Chondrocyte (in vitro differentiated cells): ENCODE results near the gene DRC1. TPM values are rescaled to one million over a fixed set of nuclear protein-coding genes. Genes with fewer than 3 reads are reported as not detected.
A peak's percentile ranks its signal among the peaks of the same experiment; 100 is the strongest.

Experiments
- DNase-seq: peaks from one replicate; pipeline ENCODE4 v3.0.0; 2021; ENCODE audit warnings: mixed read lengths, low spot score
- H3K27ac Mint-ChIP-seq: one replicate; pipeline ENCODE4 v1.8.0; 2021; ENCODE audit warnings: mild to moderate bottlenecking, moderate library complexity, mixed read lengths; ENCODE audit not compliant: unreplicated experiment
- H3K27me3 Mint-ChIP-seq: 2 replicates; pipeline ENCODE4 v1.8.0; 2021; ENCODE audit warnings: low read depth, mixed read lengths
- H3K36me3 Mint-ChIP-seq: 2 replicates; pipeline ENCODE4 v1.8.0; 2021; ENCODE audit warnings: low read depth, mixed read lengths
- H3K4me1 Mint-ChIP-seq: 2 replicates; pipeline ENCODE4 v1.8.0; 2021; ENCODE audit warnings: low read depth, mild to moderate bottlenecking, mixed read lengths
- H3K4me3 Mint-ChIP-seq: one replicate; pipeline ENCODE4 v1.8.0; 2021; ENCODE audit warnings: mild to moderate bottlenecking, moderate library complexity, mixed read lengths; ENCODE audit not compliant: unreplicated experiment
- H3K9me3 Mint-ChIP-seq: 2 replicates; pipeline ENCODE4 v1.8.0; 2021; ENCODE audit warnings: low read depth, mixed read lengths
- CTCF ChIP-seq: fragments of 200-600 bp; sonication (generic); IDR thresholded peaks from 2 replicates; pipeline ENCODE4 v1.5.0; 2021; ENCODE audit warnings: antibody characterized with exemption, mild to moderate bottlenecking, moderate library complexity
- total RNA-seq: library from RNA; stranded (reverse); gene quantifications from 3 replicates; pipeline ENCODE4 v1.2.1, GENCODE V29; 2021

Gene DRC1
- total RNA-seq, 1 donor from 2014 or later = 0.17 TPM

GRCh38 chr2:26481706-26482105 lies 80.0 kb downstream of the DRC1 start:
- Mint-ChIP-seq H3K27me3 (peaks cover 10% of the 10 kb centered on the region), H3K9me3 (no peaks in the 10 kb centered on the region), H3K27ac (no peak overlapping the region), H3K4me1 (peaks cover 8% of the 10 kb centered on the region), H3K4me3 (no peak overlapping the region), H3K36me3 (no peaks in the 10 kb centered on the region)
- DNase-seq = no peak
- TF ChIP-seq CTCF = no peak

- DNase-seq = peak; percentile 59
- Mint-ChIP-seq H3K4me3 (no peak overlapping the region), H3K27me3 (peaks cover 12% of the 10 kb centered on the region), H3K36me3 (no peaks in the 10 kb centered on the region), H3K9me3 (no peaks in the 10 kb centered on the region), H3K27ac (no peak overlapping the region), H3K4me1 (peaks cover 8% of the 10 kb centered on the region)
- TF ChIP-seq CTCF = no peak
Measured at GRCh38 chr2:26482211-26483026, 80.7 kb downstream of the DRC1 start.

GRCh38 chr2:26483027-26483326 lies 81.3 kb downstream of the DRC1 start:
- peaks cover 3% of the 10 kb centered on the region for H3K4me1 Mint-ChIP-seq
- no peak for DNase-seq
- H3K27ac Mint-ChIP-seq = no peak overlapping the region
- H3K27me3 Mint-ChIP-seq = peaks cover 10% of the 10 kb centered on the region
- no peak for TF ChIP-seq CTCF
- no peak overlapping the region for H3K4me3 Mint-ChIP-seq
- no peaks in the 10 kb centered on the region for H3K36me3 Mint-ChIP-seq
- H3K9me3 Mint-ChIP-seq = no peaks in the 10 kb centered on the region

- Mint-ChIP-seq H3K27ac (no peak overlapping the region), H3K36me3 (no peaks in the 10 kb centered on the region), H3K9me3 (no peaks in the 10 kb centered on the region), H3K4me1 (no peaks in the 10 kb centered on the region), H3K4me3 (no peak overlapping the region), H3K27me3 (peaks cover 10% of the 10 kb centered on the region)
- DNase-seq = peak; percentile 72
- no peak for TF ChIP-seq CTCF
Measured at GRCh38 chr2:26483516-26483915, 81.8 kb downstream of the DRC1 start.

GRCh38 chr2:26483957-26484565 lies 82.3 kb downstream of the DRC1 start:
- no peaks in the 10 kb centered on the region for H3K9me3 Mint-ChIP-seq
- no peak for TF ChIP-seq CTCF
- H3K4me3 Mint-ChIP-seq = no peak overlapping the region
- H3K36me3 Mint-ChIP-seq = no peaks in the 10 kb centered on the region
- H3K27ac Mint-ChIP-seq = no peak overlapping the region
- H3K27me3 Mint-ChIP-seq = peaks cover 10% of the 10 kb centered on the region
- no peaks in the 10 kb centered on the region for H3K4me1 Mint-ChIP-seq
- DNase-seq = no peak
